Measurements from ENCODE around the gene EFEMP2.

The EFEMP2 gene

DNA sequence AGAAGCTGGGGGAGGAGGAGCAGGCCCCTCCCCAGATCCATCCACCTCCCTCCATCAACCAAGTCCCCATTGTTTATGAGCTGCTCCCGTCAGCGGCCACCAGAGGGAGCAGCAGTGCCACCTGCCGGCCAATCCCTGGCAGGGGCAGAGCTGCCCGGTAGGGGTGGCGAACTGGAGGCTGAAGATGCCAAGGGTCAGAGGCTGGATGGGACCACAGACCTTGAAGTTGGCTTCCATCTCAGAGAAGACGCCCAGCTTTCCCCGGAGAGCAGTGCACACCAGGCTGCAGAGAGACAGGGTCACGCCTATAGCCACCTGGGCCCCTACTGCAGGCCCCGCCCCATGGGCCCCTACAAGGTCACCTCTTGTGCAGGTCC is 12.1 kb upstream of the EFEMP2 start:
- DNase-seq = peak; percentile 87

DNA sequence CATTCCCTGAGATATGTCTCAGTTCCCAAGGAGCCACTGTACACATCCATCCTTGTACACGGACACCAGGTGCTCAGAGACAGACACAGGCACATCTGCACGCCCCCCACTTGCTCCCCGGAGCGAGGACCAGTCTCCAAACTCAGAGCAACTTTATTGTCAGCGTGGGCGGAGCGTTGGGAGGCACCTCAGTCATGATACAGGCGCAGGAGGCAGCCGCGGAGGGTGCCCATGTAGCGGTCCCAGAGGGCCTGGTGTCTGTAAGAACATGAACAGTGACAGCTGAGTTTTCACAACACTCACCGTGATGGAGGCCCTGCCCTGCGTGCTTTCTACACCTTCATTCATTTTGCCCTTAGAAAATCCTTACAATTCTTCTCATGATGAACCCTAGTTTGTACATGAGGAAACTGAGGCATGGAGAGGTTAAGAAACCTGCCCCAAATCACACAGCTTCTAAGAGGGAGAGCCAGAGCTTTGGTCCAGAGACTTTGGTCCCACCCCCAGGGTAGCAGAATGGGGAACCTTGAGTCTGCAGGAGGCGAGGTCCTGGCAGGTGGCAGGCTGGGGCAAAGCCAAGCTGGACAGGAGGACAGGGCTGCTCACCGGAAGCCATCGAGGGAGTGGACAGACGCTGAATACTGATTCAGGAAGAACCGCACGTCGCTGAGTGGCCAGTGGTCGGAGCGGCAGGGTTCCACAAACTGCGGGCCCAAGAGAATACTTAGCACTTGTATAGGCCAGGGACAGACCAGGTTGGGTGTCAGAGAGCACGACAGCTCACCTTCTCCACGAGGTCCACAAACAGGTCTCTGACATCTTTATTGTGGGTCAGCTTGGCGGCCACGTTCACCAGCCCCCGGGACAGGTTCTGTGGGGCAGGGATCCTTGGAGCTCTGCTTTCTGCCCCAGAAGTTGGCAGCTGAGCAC is 11.5 kb upstream of the EFEMP2 start:
- no peak for DNase-seq

GRCh38 chr11:65883058-65883761 is 10.6 kb upstream of the EFEMP2 start:
- DNase-seq = no peak

DNA sequence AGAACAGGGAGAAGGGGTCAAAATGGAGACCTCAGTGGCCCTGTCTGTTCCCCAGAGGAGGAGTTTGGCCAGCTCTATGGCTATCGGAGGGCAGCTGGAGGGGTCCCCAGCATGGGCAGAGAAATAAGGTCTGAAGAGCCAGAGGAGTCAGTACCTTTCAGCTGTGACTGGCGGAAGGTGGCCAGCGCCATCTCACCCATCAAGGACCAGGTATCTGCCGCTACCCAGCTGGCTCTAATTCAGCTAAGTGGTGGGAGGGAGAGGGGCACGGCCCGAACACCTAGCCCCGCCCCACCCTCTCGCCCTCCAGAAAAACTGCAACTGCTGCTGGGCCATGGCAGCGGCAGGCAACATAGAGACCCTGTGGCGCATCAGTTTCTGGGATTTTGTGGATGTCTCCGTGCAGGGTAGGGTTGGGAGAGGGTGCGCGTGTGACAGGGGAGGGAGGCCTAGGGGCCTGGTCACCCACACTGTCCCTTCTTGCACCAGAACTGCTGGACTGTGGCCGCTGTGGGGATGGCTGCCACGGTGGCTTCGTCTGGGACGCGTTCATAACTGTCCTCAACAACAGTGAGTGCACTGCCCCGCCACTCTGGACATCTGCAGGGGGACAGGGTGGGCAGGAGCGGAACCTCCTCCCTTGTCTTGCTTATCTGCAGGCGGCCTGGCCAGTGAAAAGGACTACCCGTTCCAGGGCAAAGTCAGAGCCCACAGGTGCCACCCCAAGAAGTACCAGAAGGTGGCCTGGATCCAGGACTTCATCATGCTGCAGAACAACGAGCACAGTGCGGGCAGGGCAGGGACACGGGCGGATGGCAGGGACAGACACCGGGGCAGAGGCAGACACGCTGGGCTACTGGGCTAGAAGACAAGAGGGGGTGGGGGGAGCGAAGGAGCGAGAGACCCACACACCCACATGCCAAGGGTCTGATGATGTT is 9.8 kb upstream of the EFEMP2 start:
- no peak for DNase-seq

DNA sequence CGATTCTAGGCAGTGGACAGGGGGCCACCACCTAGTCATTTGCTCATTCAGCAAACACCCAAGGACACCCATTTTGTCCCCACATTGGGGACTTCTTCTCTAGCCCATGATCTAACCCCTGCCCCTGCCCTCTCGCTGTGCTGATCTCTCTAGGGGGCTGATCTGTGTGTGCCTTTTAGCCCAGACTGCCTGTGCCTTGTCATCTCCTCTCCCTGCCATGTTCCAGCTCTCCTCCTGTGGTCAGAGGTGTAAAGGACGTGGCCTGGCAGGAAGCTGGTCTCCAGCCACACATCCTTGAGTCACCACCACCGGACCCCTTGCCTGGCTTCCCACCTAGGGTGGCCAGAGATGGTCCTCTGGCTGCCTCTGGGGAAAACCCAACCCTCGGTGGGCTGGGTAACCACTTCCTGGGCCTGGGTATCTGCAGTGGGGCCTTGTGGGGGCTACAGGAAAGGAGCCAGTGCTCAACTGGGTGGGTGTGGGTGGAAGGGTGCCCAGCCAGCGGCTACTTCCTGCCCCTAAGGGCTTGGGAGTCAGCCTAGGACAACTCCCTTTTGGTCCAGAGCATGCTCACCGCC is 8.3 kb upstream of the EFEMP2 start:
- DNase-seq = no peak

- no peak for DNase-seq
Measured at GRCh38 chr11:65880027-65880426, 7.4 kb upstream of the EFEMP2 start.

- DNase-seq = no peak
Measured at GRCh38 chr11:65879617-65880016, 7.0 kb upstream of the EFEMP2 start, which contains the start of gene CTSW. TSS of gene CTSW (plus strand) at chr11:65879837. CDS start at chr11:65879855, 18 bp downstream.

DNA sequence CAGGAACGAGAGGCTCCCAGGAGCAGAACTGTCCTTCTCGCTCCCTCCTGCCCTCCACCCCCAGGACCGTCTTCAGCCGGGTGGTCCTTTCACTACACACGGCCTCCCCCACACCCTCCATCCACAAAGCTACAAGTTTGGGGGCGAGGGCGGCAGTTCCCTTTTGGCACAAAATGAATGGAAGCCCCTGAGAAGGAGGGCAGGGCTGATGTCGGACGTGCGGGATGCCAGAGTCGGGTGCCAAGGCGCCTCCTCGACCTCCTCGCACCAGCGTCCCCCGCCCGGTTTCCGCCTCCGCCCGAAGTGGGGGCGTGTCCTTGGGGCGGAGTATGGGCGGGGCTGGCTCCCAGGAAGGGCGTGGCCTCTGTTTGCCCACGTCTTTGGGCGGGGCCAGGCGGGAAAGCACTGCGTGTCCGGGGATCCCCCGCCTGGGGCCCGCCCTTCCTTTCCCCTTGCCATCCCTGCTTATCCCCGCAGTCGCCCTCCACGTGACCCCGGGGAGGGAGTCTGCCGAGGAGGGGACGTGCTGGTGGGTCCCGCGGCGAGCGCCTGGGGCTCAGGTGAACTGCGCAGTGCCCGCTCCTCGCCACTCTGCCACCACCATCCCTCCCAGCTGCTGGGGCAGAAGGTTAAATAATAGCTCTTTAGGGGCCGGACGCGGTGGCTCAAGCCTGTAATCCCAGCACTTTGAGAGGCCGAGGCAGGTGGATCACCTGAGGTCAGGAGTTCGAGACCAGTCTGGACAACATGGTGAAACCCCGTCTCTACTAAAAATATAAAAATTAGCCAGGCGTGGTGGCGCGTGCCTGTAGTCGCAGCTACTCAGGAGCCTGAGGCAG is 937 bp upstream of the EFEMP2 start:
- peak; percentile 97 for DNase-seq

DNA sequence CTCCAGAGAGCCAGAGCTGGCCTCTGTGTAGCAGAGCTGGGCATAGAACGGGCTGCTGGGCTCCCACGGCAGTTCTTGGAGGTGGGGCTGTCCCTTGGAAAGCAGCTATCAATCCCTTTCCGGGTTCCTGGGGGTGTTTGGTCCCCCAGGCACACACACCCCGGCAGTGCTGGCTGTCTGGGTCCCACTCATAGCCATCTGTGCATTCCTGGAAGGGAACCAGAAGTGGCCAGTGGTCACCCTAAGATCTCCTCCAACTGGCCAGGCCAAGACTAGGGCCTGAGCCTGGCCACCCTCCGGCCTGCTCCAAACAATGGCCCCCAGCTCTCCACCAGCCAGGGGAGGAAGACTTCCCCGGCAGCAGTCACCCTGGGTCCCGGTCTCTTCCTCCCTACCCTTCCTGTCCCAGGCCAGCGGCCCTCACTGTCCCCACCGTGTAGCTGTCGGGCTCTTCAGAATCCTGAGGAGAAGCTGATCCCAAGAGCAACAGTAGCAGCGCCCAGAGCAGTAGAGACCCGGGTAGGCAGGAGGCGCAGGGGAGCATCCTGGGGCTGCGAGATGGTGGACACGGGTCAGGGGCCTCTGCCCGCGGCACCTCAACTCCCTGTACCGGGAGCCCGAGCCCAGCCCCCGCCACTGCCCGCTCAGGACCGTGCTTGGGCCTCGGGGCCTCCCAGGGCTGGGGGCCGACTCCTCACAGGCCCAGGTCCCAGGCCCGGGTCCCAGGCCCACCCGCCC is 620 bp downstream of the EFEMP2 start:
- no peak for DNase-seq

DNA sequence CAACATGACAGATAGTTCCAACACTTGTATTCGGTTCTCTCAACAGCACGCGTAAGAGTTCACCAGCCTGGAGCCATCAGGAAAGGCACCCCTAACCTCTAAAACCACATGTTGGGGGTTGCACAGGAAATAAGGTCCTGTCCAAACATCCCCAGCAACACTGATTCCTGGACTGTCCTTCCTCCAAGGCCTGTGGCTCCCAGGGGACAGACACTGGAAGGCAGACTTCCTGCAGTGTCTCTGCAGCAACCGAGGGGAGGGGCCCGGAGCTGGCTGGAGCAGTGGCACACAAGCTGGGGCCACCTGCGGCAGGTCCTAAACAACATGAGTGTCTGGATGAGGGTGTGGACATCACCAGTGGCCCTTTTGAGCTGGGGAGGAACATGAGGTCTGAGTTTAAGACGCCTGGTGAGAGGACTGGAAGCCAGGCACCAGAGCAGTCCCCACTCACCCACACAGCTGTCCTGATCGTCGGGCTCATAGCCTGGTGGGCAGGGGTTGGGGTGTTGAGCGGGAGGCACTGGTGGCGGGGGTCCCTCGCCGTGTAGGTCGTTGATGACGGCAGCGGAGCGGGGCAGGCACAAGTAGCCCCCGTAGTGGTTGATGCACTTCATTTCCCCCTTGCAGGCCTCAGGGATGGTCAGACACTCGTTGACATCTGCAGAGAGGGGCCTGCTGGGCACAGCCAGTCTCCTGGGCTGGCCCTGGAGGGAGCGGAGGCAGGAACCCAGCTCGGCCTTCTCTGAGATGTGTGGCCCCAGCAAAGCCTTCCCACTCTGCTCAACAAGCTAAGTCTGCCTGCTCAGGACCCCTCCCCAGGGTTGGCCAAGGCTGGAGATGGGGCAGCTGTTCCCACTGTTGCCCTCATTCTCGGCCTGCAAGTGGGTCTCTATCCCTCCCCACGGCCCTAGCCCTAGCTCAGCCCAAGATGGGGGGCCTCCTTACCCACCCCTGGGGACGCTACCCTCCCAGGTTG is 1.6 kb downstream of the EFEMP2 start:
- DNase-seq = no peak

DNA sequence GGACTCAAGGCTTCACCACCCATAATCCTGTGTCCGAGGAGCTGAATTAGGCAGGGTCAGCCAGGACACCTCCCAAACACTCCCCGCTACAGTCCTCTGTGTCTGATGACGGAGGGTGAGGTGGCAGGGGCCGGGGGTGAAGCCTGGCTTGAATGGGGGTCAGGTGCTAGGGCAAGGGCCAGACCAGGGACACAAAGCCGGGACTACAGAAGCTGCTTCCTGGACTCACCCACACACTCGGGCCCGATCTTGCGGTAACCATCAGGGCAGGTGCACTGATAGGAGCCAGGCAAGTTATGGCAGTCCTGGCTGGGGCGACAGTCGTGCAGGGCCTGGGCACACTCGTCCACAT is 2.3 kb downstream of the EFEMP2 start:
- no peak for DNase-seq

GRCh38 chr11:65869643-65870306 is 2.8 kb downstream of the EFEMP2 start:
- no peak for DNase-seq

DNA sequence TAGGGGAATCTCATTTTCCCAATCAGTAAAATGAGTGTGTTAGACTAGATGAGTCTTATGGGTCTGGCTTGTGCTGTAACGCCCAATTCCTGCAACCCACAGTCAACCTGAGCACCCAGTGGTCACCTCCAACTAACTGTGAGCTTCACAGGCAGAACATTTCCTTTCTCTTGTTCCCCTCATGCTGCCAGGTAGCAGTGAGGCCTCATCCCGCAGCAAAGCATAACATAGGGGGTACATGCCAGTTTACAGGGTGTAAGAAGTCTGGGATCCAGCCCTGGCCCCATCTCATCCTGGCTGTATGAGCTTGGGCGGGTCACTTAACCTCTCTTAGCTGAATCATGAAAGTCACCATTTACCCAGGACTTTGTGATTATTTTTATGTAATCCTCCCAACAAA is 3.7 kb downstream of the EFEMP2 start:
- DNase-seq = no peak

- no peak for DNase-seq
Measured at GRCh38 chr11:65868076-65868667, 4.4 kb downstream of the EFEMP2 start.

- DNase-seq = no peak
Measured at GRCh38 chr11:65867284-65868071, 5.1 kb downstream of the EFEMP2 start.

- DNase-seq = no peak
Measured at GRCh38 chr11:65866509-65867283, 5.9 kb downstream of the EFEMP2 start.

- no peak for DNase-seq
Measured at GRCh38 chr11:65865550-65866172, 6.9 kb downstream of the EFEMP2 start.
